IPS DF 4.7 (cell line): ENCODE results near the gene CSTPP1.

Experiments
- DNase-seq: peaks from one replicate; pipeline ENCODE4 v3.0.0-alpha.2; 2013; ENCODE audit warnings: low spot score; ENCODE audit errors: extremely low read depth

CSTPP1 gene, protein sequence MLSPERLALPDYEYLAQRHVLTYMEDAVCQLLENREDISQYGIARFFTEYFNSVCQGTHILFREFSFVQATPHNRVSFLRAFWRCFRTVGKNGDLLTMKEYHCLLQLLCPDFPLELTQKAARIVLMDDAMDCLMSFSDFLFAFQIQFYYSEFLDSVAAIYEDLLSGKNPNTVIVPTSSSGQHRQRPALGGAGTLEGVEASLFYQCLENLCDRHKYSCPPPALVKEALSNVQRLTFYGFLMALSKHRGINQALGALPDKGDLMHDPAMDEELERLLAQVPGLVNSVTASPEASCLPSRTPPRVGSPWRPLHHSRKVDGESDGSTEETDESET

DNA sequence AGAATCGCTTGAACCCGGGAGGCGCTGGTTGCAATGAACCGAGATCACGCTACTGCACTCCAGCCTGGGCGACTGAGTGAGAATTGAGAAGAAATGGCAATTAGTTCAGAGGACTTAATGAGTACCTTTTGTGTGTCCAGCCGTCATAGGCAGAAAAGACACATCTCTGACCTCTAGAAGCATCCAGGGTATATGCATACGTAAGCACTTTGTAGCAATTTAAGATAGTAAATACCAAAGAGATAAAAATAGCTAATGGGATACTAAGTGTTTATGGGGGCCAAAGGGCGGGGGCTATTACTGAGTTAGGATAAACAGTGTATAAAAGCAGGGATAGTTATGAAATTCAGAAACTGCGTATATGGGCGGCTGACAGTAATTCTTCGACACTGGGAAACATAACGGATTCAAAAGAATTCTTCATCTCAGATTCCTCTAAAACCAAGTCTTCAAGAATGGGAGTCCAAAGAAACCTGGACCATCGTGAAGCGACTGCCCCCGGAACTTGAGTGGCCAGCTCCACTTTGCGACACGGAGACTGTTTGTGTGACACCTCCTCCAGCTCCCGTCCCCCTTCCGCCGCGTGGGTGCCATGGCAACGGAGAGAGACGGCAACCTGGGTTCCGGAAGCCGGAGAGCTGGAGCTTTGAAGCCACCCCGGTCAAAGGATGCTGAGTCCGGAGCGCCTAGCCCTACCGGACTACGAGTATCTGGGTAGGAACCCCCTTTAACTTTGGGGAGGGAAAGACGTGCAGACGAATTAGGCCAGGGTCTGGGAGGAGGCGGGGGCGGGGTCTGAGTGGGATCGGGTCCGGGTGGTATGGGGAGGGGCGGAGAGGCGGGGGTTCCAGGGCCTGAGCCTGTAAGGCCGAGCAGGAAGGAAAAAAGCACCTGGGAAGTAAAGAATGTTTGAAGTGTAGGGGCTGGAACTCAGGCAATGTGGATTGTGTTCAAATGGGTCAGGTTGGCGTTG is at the start of gene CSTPP1:
CSTPP1 (plus strand) TSS at position 624 of the 973 bp plus-strand sequence; CDS start at position 669, 45 bp downstream.
- DNase-seq = peak; percentile 74

- no peak for DNase-seq
Observed at GRCh38 chr11:46888636-46889035, 47.9 kb upstream of the CSTPP1 start.

DNA sequence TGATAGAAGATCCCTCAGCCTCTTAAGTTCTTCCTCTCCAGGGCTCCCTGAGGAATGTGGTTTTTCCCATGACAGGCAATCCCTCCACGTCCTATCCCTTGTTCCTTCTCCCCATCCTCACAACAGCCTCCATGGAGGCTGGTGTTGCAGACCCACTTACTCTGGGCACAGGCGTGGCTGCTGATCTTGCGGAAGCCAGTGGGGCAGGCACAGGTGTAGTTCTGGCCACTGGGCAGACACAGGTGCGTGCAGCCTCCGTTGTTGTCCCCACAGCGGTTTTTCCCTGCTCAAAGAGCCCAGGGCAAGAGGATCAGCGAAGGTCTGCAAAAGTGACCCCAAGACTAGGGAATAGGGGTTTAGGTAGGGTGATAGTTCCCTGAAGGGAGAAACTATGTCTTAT is 47.3 kb upstream of the CSTPP1 start:
- no peak for DNase-seq

GRCh38 chr11:46889689-46890475 is 46.7 kb upstream of the CSTPP1 start:
- DNase-seq = peak; percentile 60

DNA sequence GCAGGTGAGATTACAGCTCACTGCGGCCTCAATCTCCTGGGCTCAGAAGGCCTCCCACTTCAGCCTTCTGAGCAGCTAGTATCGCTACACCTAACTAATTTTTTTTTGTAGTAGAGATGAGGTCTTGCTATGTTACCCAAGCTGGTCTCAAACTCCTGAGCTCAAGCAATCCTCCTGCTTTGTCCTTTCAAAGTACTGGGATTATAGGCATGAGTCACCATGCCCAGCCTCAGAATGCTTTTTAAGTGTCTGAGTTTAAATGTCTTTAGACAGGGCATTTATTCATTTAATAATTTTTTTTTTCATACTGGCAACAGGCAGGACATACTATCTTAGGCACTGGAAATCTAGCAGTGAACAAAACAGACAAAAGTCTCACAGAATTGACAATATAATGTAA is 45.9 kb upstream of the CSTPP1 start:
- DNase-seq = no peak

GRCh38 chr11:46892109-46892508 is 44.5 kb upstream of the CSTPP1 start:
- DNase-seq = no peak

DNA sequence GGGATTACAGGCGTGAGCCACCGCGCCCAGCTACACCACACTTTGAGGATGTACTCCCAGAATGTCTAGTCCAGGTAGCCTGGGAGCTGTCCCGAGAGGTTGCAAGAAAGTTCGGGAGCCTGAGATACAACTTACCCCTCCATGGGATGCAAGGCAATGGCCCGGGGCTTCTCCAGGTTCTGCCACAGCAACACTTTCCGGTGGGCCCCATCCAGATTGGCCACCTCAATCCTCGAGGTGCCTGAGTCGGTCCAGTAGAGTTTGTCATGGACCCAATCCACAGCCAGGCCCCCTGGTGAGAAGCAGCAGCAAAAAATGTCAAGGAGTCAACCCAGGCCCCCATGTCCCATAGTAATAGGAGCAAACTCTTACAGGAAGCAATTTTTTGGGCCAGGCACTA is 43.7 kb upstream of the CSTPP1 start:
- DNase-seq = no peak

GRCh38 chr11:46894506-46894905 is 42.1 kb upstream of the CSTPP1 start:
- no peak for DNase-seq

GRCh38 chr11:46894961-46895360 is 41.6 kb upstream of the CSTPP1 start:
- no peak for DNase-seq

DNA sequence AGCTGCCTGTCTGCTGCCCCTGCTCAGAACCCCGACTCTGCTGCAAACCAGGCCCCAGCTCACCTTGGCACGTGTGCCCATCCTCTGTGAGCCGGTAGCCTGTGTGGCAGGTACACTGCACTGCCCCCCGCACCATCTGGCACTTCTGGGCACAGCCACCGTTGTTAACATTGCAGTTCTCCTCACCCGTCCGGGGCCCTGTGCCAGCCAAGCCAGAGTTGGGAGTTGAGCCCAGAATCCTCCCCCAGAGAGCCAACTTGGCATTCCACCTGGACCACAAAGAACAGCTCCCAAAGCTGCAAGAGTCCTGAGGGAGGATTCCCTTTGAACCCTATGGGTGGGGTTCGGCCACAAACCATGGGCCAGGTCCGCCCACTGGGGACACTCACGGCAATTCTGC is 40.7 kb upstream of the CSTPP1 start:
- no peak for DNase-seq

- no peak for DNase-seq
Observed at GRCh38 chr11:46896719-46897406, 39.7 kb upstream of the CSTPP1 start.

GRCh38 chr11:46898396-46899095 is 38.0 kb upstream of the CSTPP1 start:
- no peak for DNase-seq

DNA sequence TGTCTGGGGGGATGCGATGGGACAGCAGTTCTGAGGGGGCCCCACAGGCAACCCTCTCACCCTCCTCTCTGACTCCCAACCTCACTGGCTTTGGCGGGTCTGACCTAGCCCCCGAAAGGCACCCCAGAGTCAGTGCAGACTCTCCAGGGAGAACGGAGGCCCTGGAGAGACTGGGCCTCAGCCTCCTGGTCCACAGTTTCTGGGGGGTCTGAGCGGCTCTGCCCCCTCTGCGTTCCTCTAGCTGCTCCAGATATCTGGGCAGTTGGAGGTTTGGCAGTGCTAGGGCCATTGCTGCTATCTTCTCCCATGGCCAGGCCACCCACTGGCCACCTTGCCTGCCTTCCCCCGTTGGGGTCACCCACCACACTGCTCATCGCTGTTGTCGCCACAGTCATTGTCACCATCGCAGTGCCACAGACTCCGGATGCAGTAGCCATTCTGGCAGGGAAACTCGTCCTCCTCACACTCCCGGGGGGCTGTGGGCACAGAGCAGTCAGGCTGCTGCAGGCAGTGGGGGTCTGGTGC is 37.0 kb upstream of the CSTPP1 start:
- DNase-seq = no peak

DNA sequence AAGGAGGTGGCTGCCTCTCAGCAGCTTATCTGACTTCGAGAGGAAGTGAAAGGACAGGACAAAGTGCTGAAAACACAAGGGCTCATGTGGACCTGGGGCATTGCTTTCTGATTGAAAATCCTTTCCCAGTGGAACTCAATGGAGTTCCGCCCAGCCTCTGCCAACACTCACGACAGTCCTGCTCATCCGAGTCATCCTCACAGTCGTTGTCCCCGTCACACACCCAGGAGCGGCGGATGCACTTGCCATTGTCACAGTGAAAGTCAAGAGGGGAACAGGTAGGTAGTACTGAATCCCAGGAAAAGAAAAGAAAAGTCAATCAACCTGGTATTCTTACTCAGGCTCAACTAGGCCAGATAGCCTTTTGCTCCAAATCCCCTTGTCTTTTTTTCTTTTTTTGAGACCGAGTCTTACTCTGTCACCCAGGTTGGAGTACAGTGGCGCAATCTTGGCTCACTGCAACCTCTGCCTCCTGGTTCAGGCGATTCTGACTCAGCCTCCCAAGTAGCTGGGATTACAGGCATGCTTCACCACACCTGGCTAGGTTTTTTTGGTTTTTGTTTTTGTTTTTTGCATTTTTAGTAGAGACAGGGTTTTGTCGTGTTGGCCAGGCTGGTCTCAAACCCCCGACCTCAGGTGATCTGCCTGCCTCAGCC is 36.3 kb upstream of the CSTPP1 start:
- no peak for DNase-seq

GRCh38 chr11:46901156-46901555 is 35.4 kb upstream of the CSTPP1 start:
- no peak for DNase-seq

GRCh38 chr11:46902694-46903093 is 33.9 kb upstream of the CSTPP1 start:
- no peak for DNase-seq

GRCh38 chr11:46903846-46904245 is 32.7 kb upstream of the CSTPP1 start:
- DNase-seq = no peak

GRCh38 chr11:46905806-46906205 is 30.8 kb upstream of the CSTPP1 start:
- DNase-seq = no peak

GRCh38 chr11:46906609-46907041 is 29.9 kb upstream of the CSTPP1 start:
- no peak for DNase-seq

- no peak for DNase-seq
Observed at GRCh38 chr11:46907606-46908005, 29.0 kb upstream of the CSTPP1 start.
